Naive thymus-derived CD4-positive, alpha-beta T cell (primary cell): ENCODE data around the gene C5orf47. TPM values are rescaled to one million over a fixed set of nuclear protein-coding genes. Genes with fewer than 3 reads are reported as not detected.

Experiments
- ATAC-seq: fragments of 150-1000 bp; cut with Tn5 transposase; 2 replicates; pipeline ENCODE4 v1.10.0; 2021; ENCODE audit warnings: mild to moderate bottlenecking, moderate library complexity
- CTCF ChIA-PET: fragments of 350-600 bp; sonication (Branson Sonifier 250); formaldehyde crosslinking; loops from one replicate; lab custom pipeline; 2021; ENCODE audit warnings: antibody characterized with exemption; lab: Charles Lee
- POLR2A ChIA-PET: fragments of 350-600 bp; sonication (Branson Sonifier 250); formaldehyde crosslinking; loops from one replicate; lab custom pipeline; 2021; ENCODE audit warnings: antibody characterized with exemption, inconsistent platforms; lab: Charles Lee
- DNase-seq, 9 donors: peaks; one replicate each; pipeline versions ENCODE4 v3.0.0 to v3.0.0-alpha.2; 2020 to 2022; ENCODE audit warnings: mixed read lengths in 1 of 9
- H3K27ac ChIP-seq: one replicate; pipeline ENCODE4 v1.7.0; 2013; ENCODE audit warnings: mild to moderate bottlenecking, low read depth, low read length, moderate library complexity
- H3K27me3 ChIP-seq, 2 donors: one replicate each; pipeline ENCODE4 v1.7.0; 2013; ENCODE audit warnings: low read length in 2 of 2, mild to moderate bottlenecking in 2 of 2, moderate library complexity in 2 of 2; ENCODE audit not compliant: control insufficient read depth in 2 of 2, insufficient read depth in 2 of 2
- H3K36me3 ChIP-seq, 3 experiments: 1 replicate in 2 of 3; 2 replicates in 1 of 3; pipeline ENCODE4 v1.7.0; 2013; ENCODE audit warnings: low read length in 3 of 3, mild to moderate bottlenecking in 3 of 3, moderate library complexity in 1 of 3; ENCODE audit not compliant: insufficient read depth in 3 of 3, control insufficient read depth in 2 of 3
- H3K4me1 ChIP-seq, 2 donors: one replicate each; pipeline ENCODE4 v1.7.0; 2013; ENCODE audit warnings: low read length in 2 of 2, mild to moderate bottlenecking in 2 of 2, moderate library complexity in 1 of 2; ENCODE audit not compliant: control insufficient read depth in 2 of 2, insufficient read depth in 2 of 2
- H3K4me3 ChIP-seq: 2 replicates; pipeline ENCODE4 v1.7.0; 2013; ENCODE audit warnings: mild to moderate bottlenecking, low read length
- H3K9me3 ChIP-seq, 3 experiments: 1 replicate in 2 of 3; 2 replicates in 1 of 3; pipeline ENCODE4 v1.7.0; 2013; ENCODE audit warnings: low read length in 3 of 3; ENCODE audit not compliant: control insufficient read depth in 2 of 3
- H3K27ac Mint-ChIP-seq, 9 donors: one replicate each; pipeline ENCODE4 v1.8.0; 2020 to 2022; ENCODE audit warnings: mixed read lengths in 9 of 9, mild to moderate bottlenecking in 8 of 9, moderate library complexity in 5 of 9, inconsistent platforms in 2 of 9
- H3K27me3 Mint-ChIP-seq, 5 donors: one replicate each; pipeline ENCODE4 v1.8.0; 2021 to 2022; ENCODE audit warnings: mixed read lengths in 5 of 5, mild to moderate bottlenecking in 1 of 5
- H3K36me3 Mint-ChIP-seq, 5 donors: one replicate each; pipeline ENCODE4 v1.8.0; 2020 to 2022; ENCODE audit warnings: mixed read lengths in 5 of 5, mild to moderate bottlenecking in 3 of 5, inconsistent platforms in 1 of 5
- H3K4me1 Mint-ChIP-seq, 7 donors: one replicate each; pipeline ENCODE4 v1.8.0; 2020 to 2022; ENCODE audit warnings: mixed read lengths in 7 of 7, mild to moderate bottlenecking in 3 of 7, inconsistent platforms in 1 of 7
- H3K4me3 Mint-ChIP-seq, 10 donors: one replicate each; pipeline ENCODE4 v1.8.0; 2020 to 2022; ENCODE audit warnings: mild to moderate bottlenecking in 10 of 10, mixed read lengths in 10 of 10, moderate library complexity in 6 of 10, inconsistent platforms in 2 of 10
- H3K9me3 Mint-ChIP-seq, 11 donors: one replicate each; pipeline ENCODE4 v1.8.0; 2020 to 2022; ENCODE audit warnings: mixed read lengths in 11 of 11, mild to moderate bottlenecking in 4 of 11, inconsistent platforms in 1 of 11, moderate library complexity in 1 of 11
- intact Hi-C, 2 donors: fragments of 100-400 bp; cut with micrococcal nuclease; formaldehyde crosslinking; loops; one replicate each; pipeline ENCODE4 v1.15.1; 2023
- polyA plus RNA-seq, 2 donors: library from polyadenylated mRNA; unstranded; fragments of 300-500 nt; fragmentation: Illumina TruSeq; gene quantifications; one replicate each; pipeline ENCODE4 v1.2.3, GENCODE V29; 2021
- total RNA-seq, 6 experiments: library from RNA in 5 of 6; stranded (reverse) in 5 of 6; gene quantifications; 1 replicate in 5 of 6; 2 replicates in 1 of 6; pipeline ENCODE4 v1.2.3 and lab custom pipeline; 2021 to 2026

The C5orf47 gene
- total and polyA plus RNA-seq, 7 experiments from 2014 or later, result not detected

GRCh38 chr5:173946323-173946722, 42.6 kb upstream of the C5orf47 start:
- no peaks in the 10 kb centered on the region for H3K9me3 ChIP-seq
- POLR2A ChIA-PET, result no interaction called here
- no peak for ATAC-seq
- no peaks in the 10 kb centered on the region for H3K27me3 ChIP-seq
- H3K9me3 Mint-ChIP-seq, result no peaks in the 10 kb centered on the region
- peak overlapping the region in 1 of 9 donors; percentile 33 for H3K27ac Mint-ChIP-seq
- intact Hi-C loops, result no loop called here
- H3K4me3 Mint-ChIP-seq, result no peak overlapping the region
- H3K4me3 ChIP-seq, result no peak overlapping the region
- H3K27ac ChIP-seq, result no peak overlapping the region
- H3K36me3 Mint-ChIP-seq, result peaks cover 12 to 43% (median 22%) of the 10 kb centered on the region in 5 donors
- no peaks in the 10 kb centered on the region for H3K4me1 ChIP-seq
- H3K36me3 ChIP-seq, result peaks cover 0 to 38% (median 9%) of the 10 kb centered on the region in 3 experiments
- no peak for DNase-seq
- peaks cover 0 to 10% (median 0%) of the 10 kb centered on the region in 7 donors for H3K4me1 Mint-ChIP-seq
- CTCF ChIA-PET, result interaction anchor here (0.6 to 1.3 kb wide), 2 partner anchors 12 to 325 kb away, joined by 3 read pairs; no protein-coding TSS in a partner anchor
- no peaks in the 10 kb centered on the region for H3K27me3 Mint-ChIP-seq

- H3K4me3 ChIP-seq, result no peak overlapping the region
- intact Hi-C loops, result no loop called here
- H3K36me3 ChIP-seq, result peaks cover 12 to 62% (median 13%) of the 10 kb centered on the region in 3 experiments
- Mint-ChIP-seq H3K9me3 (no peaks in the 10 kb centered on the region), H3K4me1 (no peaks in the 10 kb centered on the region), H3K4me3 (no peak overlapping the region), H3K27ac (no peak overlapping the region), H3K36me3 (peaks cover 17 to 73% (median 32%) of the 10 kb centered on the region in 5 donors), H3K27me3 (no peaks in the 10 kb centered on the region)
- DNase-seq, result no peak
- ATAC-seq, result no peak
- H3K9me3 ChIP-seq, result no peaks in the 10 kb centered on the region
- CTCF ChIA-PET, result no interaction called here
- no peak overlapping the region for H3K27ac ChIP-seq
- POLR2A ChIA-PET, result no interaction called here
- H3K27me3 ChIP-seq, result no peaks in the 10 kb centered on the region
- H3K4me1 ChIP-seq, result no peaks in the 10 kb centered on the region
These were observed 38.1 kb upstream of the C5orf47 start for GRCh38 chr5:173950829-173951228.

GRCh38 chr5:173953528-173954090, 35.4 kb upstream of the C5orf47 start:
- H3K4me1 ChIP-seq, result no peaks in the 10 kb centered on the region
- Mint-ChIP-seq H3K4me3 (no peak overlapping the region), H3K27ac (peak overlapping the region in 1 of 9 donors; percentile 26), H3K36me3 (peaks cover 13 to 61% (median 22%) of the 10 kb centered on the region in 5 donors), H3K9me3 (no peaks in the 10 kb centered on the region), H3K4me1 (no peaks in the 10 kb centered on the region), H3K27me3 (no peaks in the 10 kb centered on the region)
- DNase-seq, result no peak
- peaks cover 12 to 54% (median 13%) of the 10 kb centered on the region in 3 experiments for H3K36me3 ChIP-seq
- no peak for ATAC-seq
- no peak overlapping the region for H3K4me3 ChIP-seq
- no peak overlapping the region for H3K27ac ChIP-seq
- intact Hi-C loops, result no loop called here
- no peaks in the 10 kb centered on the region for H3K27me3 ChIP-seq
- ChIA-PET POLR2A (interaction anchor here (0.9 kb wide), 1 partner anchor 338 kb away, joined by 3 read pairs; no protein-coding TSS in a partner anchor), CTCF (no interaction called here)
- H3K9me3 ChIP-seq, result no peaks in the 10 kb centered on the region

GRCh38 chr5:173954671-173955521, 34.1 kb upstream of the C5orf47 start:
- ChIA-PET POLR2A (interaction anchor here (0.6 kb wide), 1 partner anchor 11 kb away, joined by 3 read pairs; no protein-coding TSS in a partner anchor), CTCF (interaction anchor here (0.6 to 0.7 kb wide), 2 partner anchors 49 to 75 kb away, joined by 3 read pairs; no protein-coding TSS in a partner anchor)
- Mint-ChIP-seq H3K27me3 (no peaks in the 10 kb centered on the region), H3K4me1 (no peaks in the 10 kb centered on the region), H3K36me3 (peaks cover 6 to 54% (median 19%) of the 10 kb centered on the region in 5 donors), H3K9me3 (no peaks in the 10 kb centered on the region), H3K27ac (peak overlapping the region in 1 of 9 donors; percentile 54), H3K4me3 (no peak overlapping the region)
- Histone ChIP-seq H3K27ac (no peak overlapping the region), H3K4me3 (no peak overlapping the region), H3K9me3 (no peaks in the 10 kb centered on the region), H3K4me1 (no peaks in the 10 kb centered on the region), H3K27me3 (no peaks in the 10 kb centered on the region), H3K36me3 (peaks cover 12 to 52% (median 13%) of the 10 kb centered on the region in 3 experiments)
- no peak for DNase-seq
- intact Hi-C loops, result no loop called here
- no peak for ATAC-seq

- Histone ChIP-seq H3K4me1 (peaks cover 0 to 24% of the 10 kb centered on the region in 2 donors), H3K9me3 (no peaks in the 10 kb centered on the region), H3K4me3 (no peak overlapping the region), H3K27ac (no peak overlapping the region), H3K36me3 (peaks cover 0 to 2% (median 0%) of the 10 kb centered on the region in 3 experiments), H3K27me3 (no peaks in the 10 kb centered on the region)
- ChIA-PET CTCF (no interaction called here), POLR2A (no interaction called here)
- H3K36me3 Mint-ChIP-seq, result peaks cover 0 to 13% (median 2%) of the 10 kb centered on the region in 5 donors
- H3K9me3 Mint-ChIP-seq, result no peaks in the 10 kb centered on the region
- no peaks in the 10 kb centered on the region for H3K27me3 Mint-ChIP-seq
- DNase-seq, result no peak
- no peak for ATAC-seq
- no peak overlapping the region for H3K4me3 Mint-ChIP-seq
- intact Hi-C loops, result loop anchor here in 1 of 2 donors (1.0 kb wide), 1 partner anchor 43 kb away; no protein-coding TSS in a partner anchor
- H3K27ac Mint-ChIP-seq, result peak overlapping the region in 5 of 9 donors; percentile 52 to 76 (median 61)
- peaks cover 5 to 36% (median 28%) of the 10 kb centered on the region in 7 donors for H3K4me1 Mint-ChIP-seq
These were observed 28.0 kb upstream of the C5orf47 start for GRCh38 chr5:173960986-173961385.

- Histone ChIP-seq H3K36me3 (no peaks in the 10 kb centered on the region), H3K4me1 (peaks cover 0 to 24% of the 10 kb centered on the region in 2 donors), H3K4me3 (no peak overlapping the region), H3K27ac (no peak overlapping the region), H3K27me3 (no peaks in the 10 kb centered on the region), H3K9me3 (no peaks in the 10 kb centered on the region)
- ChIA-PET CTCF (no interaction called here), POLR2A (interaction anchor here (1.0 kb wide), 1 partner anchor 73 kb away, joined by 3 read pairs; the partner anchor contains the start of gene CPEB4)
- intact Hi-C loops, result loop anchor here in 1 of 2 donors (1.0 kb wide), 1 partner anchor 43 kb away; no protein-coding TSS in a partner anchor
- Mint-ChIP-seq H3K4me3 (no peak overlapping the region), H3K9me3 (no peaks in the 10 kb centered on the region), H3K27ac (peak overlapping the region in 4 of 9 donors; percentile 25 to 76 (median 58)), H3K4me1 (peaks cover 5 to 36% (median 28%) of the 10 kb centered on the region in 7 donors), H3K36me3 (peaks cover 0 to 10% (median 0%) of the 10 kb centered on the region in 5 donors), H3K27me3 (no peaks in the 10 kb centered on the region)
- no peak for ATAC-seq
- no peak for DNase-seq
These were observed 27.6 kb upstream of the C5orf47 start for GRCh38 chr5:173961418-173961817.
